RWPE1 (cell line): ENCODE measurements around the gene NUDC.

Experiments used
- CTCF ChIA-PET: fragments of 350-600 bp; sonication (Branson Sonifier 250); formaldehyde crosslinking; extraction: SDS; loops from one replicate; lab custom pipeline; 2021; lab: Yijun Ruan, JAX
- POLR2A ChIA-PET: fragments of 400-600 bp; formaldehyde crosslinking; extraction: SDS; loops from one replicate; lab custom pipeline; 2020; ENCODE audit warnings: antibody characterized with exemption; ENCODE audit not compliant: low non-redundant PET; lab: Yijun Ruan, JAX
- DNase-seq: peaks from one replicate; pipeline ENCODE4 v3.0.0; 2012; ENCODE audit warnings: low spot score
- H3K27ac ChIP-seq: fragments of 450-650 bp; 2 replicates; pipeline ENCODE4 v1.5.1; 2017
- CTCF ChIP-seq: fragments of 450-650 bp; conservative IDR thresholded peaks from 2 replicates; pipeline ENCODE4 v1.5.1; 2017; ENCODE audit warnings: low read depth, mild to moderate bottlenecking

The NUDC gene

GRCh38 chr1:26956321-26956720 lies 34.8 kb downstream of the NUDC start:
- no peak overlapping the region for H3K27ac ChIP-seq
- no peak for DNase-seq
- CTCF ChIA-PET, result no interaction called here
- TF ChIP-seq CTCF, result no peak
- POLR2A ChIA-PET, result no interaction called here

GRCh38 chr1:26957306-26957705 lies 35.8 kb downstream of the NUDC start:
- POLR2A ChIA-PET, result no interaction called here
- DNase-seq, result no peak
- CTCF ChIA-PET, result no interaction called here
- TF ChIP-seq CTCF, result no peak
- no peak overlapping the region for H3K27ac ChIP-seq

- CTCF ChIA-PET, result interaction anchor here (0.8 to 1.1 kb wide), 2 partner anchors 86 to 96 kb away, joined by 3 read pairs; no protein-coding TSS in a partner anchor
These were observed 37.7 kb downstream of the NUDC start for GRCh38 chr1:26959270-26959669.

GRCh38 chr1:26959722-26960624 lies 38.4 kb downstream of the NUDC start, which contains the start of gene KDF1:
KDF1 (minus strand) TSS chr1:26960468; CDS start chr1:26952380, 8,088 bp downstream.
- ChIA-PET POLR2A (interaction anchor here (0.6 to 1.6 kb wide), 6 partner anchors 34 to 130 kb away, joined by 3 to 6 read pairs (median 3); partner anchors contain the start of gene GPN2), CTCF (interaction anchor here (1.1 kb wide), 1 partner anchor 85 kb away, joined by 3 read pairs; no protein-coding TSS in a partner anchor)
- TF ChIP-seq CTCF, result peak; percentile 34
- DNase-seq, result peak; percentile 87
- peak within 1 kb of the TSS; percentile 94 for H3K27ac ChIP-seq

More at GRCh38 chr1:26959270-26959669, 37.7 kb downstream of the NUDC start:
- POLR2A ChIA-PET, result interaction anchor here (1.0 kb wide), 1 partner anchor 33 kb away, joined by 3 read pairs; no protein-coding TSS in a partner anchor
- no peak for TF ChIP-seq CTCF
- H3K27ac ChIP-seq, result peak overlapping the region; percentile 94
- no peak for DNase-seq

GRCh38 chr1:26960625-26960966 lies 39.1 kb downstream of the NUDC start:
- DNase-seq, result no peak
- peak overlapping the region; percentile 94 for H3K27ac ChIP-seq
- POLR2A ChIA-PET, result interaction anchor here (0.6 to 1.6 kb wide), 5 partner anchors 34 to 131 kb away, joined by 3 to 6 read pairs (median 3); partner anchors contain the start of gene GPN2
- CTCF ChIA-PET, result no interaction called here
- TF ChIP-seq CTCF, result no peak

- DNase-seq, result peak; percentile 78
- ChIA-PET CTCF (no interaction called here), POLR2A (interaction anchor here (0.6 kb wide), 1 partner anchor 297 kb away, joined by 5 read pairs; no protein-coding TSS in a partner anchor)
- TF ChIP-seq CTCF, result no peak
- H3K27ac ChIP-seq, result peak overlapping the region; percentile 94
These were observed 40.3 kb downstream of the NUDC start for GRCh38 chr1:26961826-26962225.
